ENCODE measurements around the gene BCAS4. TPM values are rescaled to one million over a fixed set of nuclear protein-coding genes. Genes with fewer than 3 reads are reported as not detected.
"Not testable (repeated sequence)": the region's sequence is repeated elsewhere in the genome, so short reads cannot be mapped to it uniquely, and the experiment has no call there.

Gene BCAS4
- total RNA-seq, 3 donors from 2014 or later (not counting 1 experiment from before 2014, with no cell fraction given), result 7.7 to 13.5 (median 10.5) TPM

GRCh38 chr20:50765674-50766073 is 29.2 kb upstream of the BCAS4 start:
- no peak overlapping the region for H3K4me3 Mint-ChIP-seq
- no peak overlapping the region for H3K4me3 ChIP-seq (ENCODE audit: low read length)
- H3K9me3 ChIP-seq (ENCODE audit: control insufficient read depth, insufficient read depth, low read length), result no peaks in the 10 kb centered on the region
- TF ChIP-seq CTCF (IDR thresholded peaks at IDR 0.05), result no peak
- H3K27me3 ChIP-seq (ENCODE audit: control insufficient read depth, insufficient read depth, low read length), result no peaks in the 10 kb centered on the region
- 100% methylated on average over 1 of the region's 3 CpGs for WGBS (ENCODE audit: insufficient coverage)
- no peaks in the 10 kb centered on the region for H3K4me1 Mint-ChIP-seq
- no peaks in the 10 kb centered on the region for H3K36me3 ChIP-seq (ENCODE audit: control insufficient read depth, insufficient read depth, low read length)
- ATAC-seq (no peak), DNase-seq (no peak)
- H3K27me3 Mint-ChIP-seq (ENCODE audit: low read depth in 2 of 2), result peaks cover 0 to 7% of the 10 kb centered on the region in 2 donors
- no peaks in the 10 kb centered on the region for H3K9me3 Mint-ChIP-seq
- H3K36me3 Mint-ChIP-seq, result no peaks in the 10 kb centered on the region
- intact Hi-C loops (cut with micrococcal nuclease), result no loop called here
- H3K27ac ChIP-seq (ENCODE audit: low read length), result no peak overlapping the region
- no peak overlapping the region for H3K27ac Mint-ChIP-seq
- no peaks in the 10 kb centered on the region for H3K4me1 ChIP-seq (ENCODE audit: control insufficient read depth, insufficient read depth, low read length)

GRCh38 chr20:50766955-50767809 is 27.7 kb upstream of the BCAS4 start:
- H3K27me3 ChIP-seq (ENCODE audit: control insufficient read depth, insufficient read depth, low read length); H3K27ac ChIP-seq (ENCODE audit: low read length); H3K4me3 Mint-ChIP-seq; H3K4me1 ChIP-seq (ENCODE audit: control insufficient read depth, insufficient read depth, low read length); ATAC-seq; H3K27ac Mint-ChIP-seq; intact Hi-C loops (cut with micrococcal nuclease); H3K9me3 Mint-ChIP-seq; H3K27me3 Mint-ChIP-seq (ENCODE audit: low read depth in 2 of 2); H3K4me1 Mint-ChIP-seq; H3K36me3 Mint-ChIP-seq; DNase-seq; H3K9me3 ChIP-seq (ENCODE audit: control insufficient read depth, insufficient read depth, low read length); H3K4me3 ChIP-seq (ENCODE audit: low read length); H3K36me3 ChIP-seq (ENCODE audit: control insufficient read depth, insufficient read depth, low read length): not testable (repeated sequence)
- 61% methylated on average over 5 of the region's 10 CpGs for WGBS (ENCODE audit: insufficient coverage)

- not testable (repeated sequence) for ATAC-seq
Observed at GRCh38 chr20:50768991-50769390, 25.9 kb upstream of the BCAS4 start.

GRCh38 chr20:50769551-50770085 is 25.2 kb upstream of the BCAS4 start:
- H3K9me3 ChIP-seq (ENCODE audit: control insufficient read depth, insufficient read depth, low read length); H3K4me1 ChIP-seq (ENCODE audit: control insufficient read depth, insufficient read depth, low read length); H3K27me3 ChIP-seq (ENCODE audit: control insufficient read depth, insufficient read depth, low read length); H3K36me3 ChIP-seq (ENCODE audit: control insufficient read depth, insufficient read depth, low read length); intact Hi-C loops (cut with micrococcal nuclease); H3K4me3 ChIP-seq (ENCODE audit: low read length); H3K4me3 Mint-ChIP-seq; H3K27ac ChIP-seq (ENCODE audit: low read length); H3K27ac Mint-ChIP-seq; H3K27me3 Mint-ChIP-seq (ENCODE audit: low read depth in 2 of 2); H3K4me1 Mint-ChIP-seq; DNase-seq; H3K36me3 Mint-ChIP-seq; ATAC-seq; H3K9me3 Mint-ChIP-seq: not testable (repeated sequence)
- WGBS (ENCODE audit: insufficient coverage), result 83% methylated on average over 6 of the region's 12 CpGs

More at GRCh38 chr20:50768991-50769390, 25.9 kb upstream of the BCAS4 start:
- DNase-seq; H3K36me3 ChIP-seq (ENCODE audit: control insufficient read depth, insufficient read depth, low read length); H3K27me3 ChIP-seq (ENCODE audit: control insufficient read depth, insufficient read depth, low read length); H3K4me3 ChIP-seq (ENCODE audit: low read length); H3K27me3 Mint-ChIP-seq (ENCODE audit: low read depth in 2 of 2); H3K9me3 Mint-ChIP-seq; H3K36me3 Mint-ChIP-seq; H3K4me1 Mint-ChIP-seq; H3K27ac Mint-ChIP-seq; H3K4me1 ChIP-seq (ENCODE audit: control insufficient read depth, insufficient read depth, low read length); H3K27ac ChIP-seq (ENCODE audit: low read length); H3K9me3 ChIP-seq (ENCODE audit: control insufficient read depth, insufficient read depth, low read length); H3K4me3 Mint-ChIP-seq; intact Hi-C loops (cut with micrococcal nuclease): not testable (repeated sequence)
- no CpG with 5 or more reads among the region's 7 CpGs for WGBS (ENCODE audit: insufficient coverage)

- ATAC-seq; H3K4me1 ChIP-seq (ENCODE audit: control insufficient read depth, insufficient read depth, low read length); H3K4me3 ChIP-seq (ENCODE audit: low read length); H3K9me3 ChIP-seq (ENCODE audit: control insufficient read depth, insufficient read depth, low read length); H3K4me1 Mint-ChIP-seq; H3K27me3 ChIP-seq (ENCODE audit: control insufficient read depth, insufficient read depth, low read length); DNase-seq; H3K27ac ChIP-seq (ENCODE audit: low read length); H3K9me3 Mint-ChIP-seq; H3K27ac Mint-ChIP-seq; H3K36me3 ChIP-seq (ENCODE audit: control insufficient read depth, insufficient read depth, low read length); H3K36me3 Mint-ChIP-seq; intact Hi-C loops (cut with micrococcal nuclease); H3K4me3 Mint-ChIP-seq: not testable (repeated sequence)
- H3K27me3 Mint-ChIP-seq (ENCODE audit: low read depth in 2 of 2), result peaks cover 0 to 12% of the 10 kb centered on the region in 2 donors
- 89% methylated on average over 2 of the region's 8 CpGs for WGBS (ENCODE audit: insufficient coverage)
Observed at GRCh38 chr20:50771419-50772080, 23.3 kb upstream of the BCAS4 start.

Measured in natural killer cell (primary cell).